T-helper 9 cell (primary cell): ENCODE measurements around the gene PKIB.

Experiments used
- DNase-seq: peaks from one replicate; pipeline ENCODE4 v3.0.0-alpha.2; 2020

Gene PKIB

DNA sequence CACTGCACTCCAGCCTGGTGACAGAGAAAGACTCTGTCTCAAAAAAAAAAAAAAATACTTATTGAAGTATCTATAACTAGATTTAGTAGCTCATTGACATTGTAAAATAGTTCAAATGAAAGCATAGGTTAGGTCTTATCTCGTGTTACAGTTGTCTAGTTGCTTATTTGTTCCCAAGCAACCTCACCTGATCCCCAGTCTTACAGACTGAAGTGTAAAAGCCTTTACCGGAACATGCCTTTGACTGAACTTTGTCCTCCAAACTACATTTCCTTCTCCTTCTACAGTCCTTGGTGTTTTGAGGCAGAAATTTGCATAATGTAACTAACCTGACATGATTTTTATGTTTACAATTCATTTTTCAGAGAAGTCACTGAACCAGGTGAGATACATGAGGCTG, 61.0 kb downstream of the PKIB start:
- DNase-seq, result no peak

DNA sequence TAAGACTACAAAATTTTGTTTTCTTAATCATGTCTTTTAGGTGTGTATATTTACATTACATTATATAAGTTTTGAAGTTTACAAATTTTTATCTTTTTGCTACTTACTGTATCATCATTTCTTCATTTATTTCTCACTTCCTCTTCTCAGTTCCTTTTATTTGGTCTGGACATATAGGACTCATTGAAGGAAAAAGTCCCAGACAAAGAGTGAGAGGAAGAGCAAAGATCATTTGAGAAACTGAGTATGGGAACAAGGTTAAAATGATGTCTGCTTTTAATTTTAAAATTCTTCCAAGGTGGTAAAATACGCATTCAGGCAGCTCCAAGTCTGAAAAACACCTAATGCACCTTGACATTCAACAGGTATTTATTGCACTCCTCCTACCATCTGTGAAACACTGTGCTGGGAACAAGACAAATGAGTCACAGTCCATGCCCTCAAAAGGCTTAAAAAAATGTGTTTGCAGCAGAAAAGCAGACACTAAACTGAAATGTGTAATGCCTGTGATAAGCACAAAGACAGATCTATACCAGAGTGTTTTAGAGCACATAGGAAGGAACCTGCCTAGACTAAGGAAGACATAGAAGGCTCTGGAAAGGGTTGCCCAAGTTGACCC, 63.2 kb downstream of the PKIB start:
- DNase-seq, result no peak

DNA sequence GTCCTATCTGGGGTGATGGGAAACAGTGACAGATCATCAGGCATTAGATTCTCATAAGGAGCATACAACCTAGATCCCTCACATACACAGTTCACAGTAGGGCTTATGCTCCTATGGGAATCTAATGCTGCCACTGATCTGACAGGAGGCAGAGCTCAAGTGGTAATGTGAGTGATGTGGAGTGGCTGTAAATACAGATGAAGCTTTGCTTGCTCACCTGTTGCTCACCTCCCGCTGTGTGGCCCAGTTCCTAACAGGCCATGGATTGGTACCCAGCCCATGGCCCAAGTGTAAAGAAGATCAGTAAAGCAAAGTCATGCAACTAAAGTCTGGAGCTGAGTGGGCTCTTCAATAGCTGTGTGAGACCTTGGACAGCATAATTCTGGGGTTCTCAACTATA, 65.9 kb downstream of the PKIB start:
- DNase-seq, result no peak

DNA sequence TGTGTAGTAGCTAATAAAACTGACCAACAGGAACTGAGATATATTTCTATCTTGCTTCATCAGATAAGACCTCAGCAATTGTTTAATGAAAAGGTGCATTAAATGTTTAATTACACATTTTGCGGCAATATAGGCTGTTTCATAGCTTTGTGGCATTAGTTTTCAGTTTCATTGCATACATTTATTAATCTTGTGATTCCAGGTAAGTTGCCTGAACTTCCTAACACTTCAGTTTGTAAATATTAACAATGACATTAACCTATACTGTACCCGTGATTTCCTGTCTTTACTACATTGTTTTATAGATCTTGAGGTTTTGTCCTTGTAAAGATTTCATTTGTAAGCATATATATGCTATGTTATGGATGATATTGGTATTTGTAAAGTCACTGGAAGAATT, 66.5 kb downstream of the PKIB start:
- no peak for DNase-seq

DNA sequence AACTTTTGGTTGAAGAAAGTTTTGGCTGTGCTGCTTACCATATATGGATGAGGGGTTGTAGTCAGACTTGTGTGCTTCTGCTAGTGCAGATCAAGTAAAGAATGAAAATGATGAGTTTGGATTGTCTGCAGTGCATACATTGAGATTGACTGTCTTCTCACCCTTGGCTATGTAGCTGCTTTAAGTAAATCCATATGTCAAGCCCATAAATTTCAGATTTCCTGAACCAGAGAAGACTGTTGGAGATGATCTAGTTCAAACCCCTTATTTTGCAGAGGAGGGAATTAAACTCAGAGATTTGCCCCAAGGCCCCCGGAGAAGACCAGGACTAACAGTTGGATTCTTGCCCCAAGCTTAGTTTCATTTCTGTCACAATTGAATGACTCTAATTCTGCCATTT, 67.2 kb downstream of the PKIB start:
- DNase-seq, result no peak

DNA sequence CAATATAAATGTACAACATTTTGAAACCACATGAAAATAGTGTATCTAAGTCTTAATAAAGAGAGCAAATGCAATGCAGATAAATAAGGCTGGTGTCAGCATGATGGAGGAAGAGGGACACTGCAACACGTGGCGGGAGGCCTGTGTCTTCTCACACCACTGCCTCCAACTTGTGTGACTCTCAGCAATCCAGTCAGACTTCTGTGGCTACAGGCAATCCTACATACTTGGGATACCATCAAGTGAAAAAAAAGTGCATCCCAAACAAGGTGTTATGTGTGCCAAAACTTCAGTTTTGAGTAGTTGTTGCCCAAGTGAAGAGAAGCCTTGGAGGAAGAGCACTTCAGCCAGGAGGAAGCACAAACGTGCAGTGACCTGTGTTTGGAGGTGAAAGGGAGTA, 68.6 kb downstream of the PKIB start:
- no peak for DNase-seq

DNA sequence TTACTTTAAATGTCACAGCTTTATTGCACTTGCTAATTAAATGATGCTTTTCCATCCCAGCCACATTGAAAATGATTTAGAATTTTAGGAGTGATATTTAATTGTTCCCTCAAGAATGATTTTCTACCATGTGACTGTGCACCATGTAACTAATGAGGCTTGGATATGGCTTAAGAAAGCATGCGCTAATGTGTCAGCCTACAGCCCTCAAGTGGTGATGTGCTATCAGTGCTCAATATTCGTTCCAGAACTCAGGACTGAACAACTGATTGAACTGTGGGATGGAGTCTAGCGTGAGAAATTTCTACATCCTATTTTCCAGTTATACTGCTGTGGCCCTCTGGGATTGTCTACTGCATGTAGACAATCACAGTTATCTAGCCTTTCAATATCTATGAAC, 71.5 kb downstream of the PKIB start:
- DNase-seq, result no peak

DNA sequence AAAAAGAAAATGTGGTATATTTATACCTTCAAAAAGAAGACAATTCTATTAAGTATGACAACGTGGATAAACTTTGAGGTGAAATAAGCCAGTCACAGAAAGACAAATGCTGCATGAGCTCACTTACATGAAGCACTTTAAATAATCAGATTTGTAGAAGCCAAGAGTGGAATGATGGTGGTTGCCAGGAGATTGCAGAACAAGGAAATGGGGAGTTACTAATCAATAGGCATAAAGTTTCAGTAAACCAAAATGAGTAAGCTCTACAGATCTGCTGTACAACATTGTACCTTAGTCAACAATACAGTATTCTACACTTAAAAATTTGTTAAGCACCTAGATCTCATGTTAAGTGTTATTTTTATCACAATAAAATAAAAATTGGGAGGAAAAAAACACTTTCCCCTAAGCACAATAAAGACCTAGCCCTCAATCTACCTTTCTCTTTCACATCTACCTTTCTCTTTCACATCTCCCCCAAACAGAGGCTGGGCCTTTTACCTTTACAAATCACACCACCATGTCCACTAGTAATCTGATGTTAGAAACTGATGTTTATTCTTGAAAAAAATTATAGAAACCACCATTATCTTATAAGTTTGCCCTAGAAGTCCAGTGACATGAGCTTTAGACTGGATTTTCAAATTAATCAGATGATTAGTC, 73.9 kb downstream of the PKIB start:
- no peak for DNase-seq

DNA sequence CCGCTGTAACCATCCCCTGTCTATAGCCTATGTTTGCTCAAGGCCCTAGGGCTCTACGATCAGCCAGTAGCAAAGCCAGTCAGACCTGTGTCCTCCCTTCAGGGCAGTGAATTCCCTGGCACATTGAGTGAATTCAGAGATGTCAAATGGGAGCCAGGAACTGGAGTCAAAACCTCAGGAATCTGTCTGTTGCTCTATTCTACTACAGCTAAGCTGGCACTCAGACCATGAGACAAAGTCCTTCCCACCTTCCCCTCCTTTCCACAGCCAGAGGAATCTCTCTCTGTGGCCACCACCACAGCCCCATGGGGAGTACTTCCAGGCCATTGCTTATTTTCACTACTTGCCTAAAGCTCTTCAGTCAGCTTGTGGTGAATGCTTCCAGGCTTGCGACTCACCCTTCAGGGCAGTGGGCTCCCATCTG, 82.0 kb downstream of the PKIB start:
- no peak for DNase-seq

DNA sequence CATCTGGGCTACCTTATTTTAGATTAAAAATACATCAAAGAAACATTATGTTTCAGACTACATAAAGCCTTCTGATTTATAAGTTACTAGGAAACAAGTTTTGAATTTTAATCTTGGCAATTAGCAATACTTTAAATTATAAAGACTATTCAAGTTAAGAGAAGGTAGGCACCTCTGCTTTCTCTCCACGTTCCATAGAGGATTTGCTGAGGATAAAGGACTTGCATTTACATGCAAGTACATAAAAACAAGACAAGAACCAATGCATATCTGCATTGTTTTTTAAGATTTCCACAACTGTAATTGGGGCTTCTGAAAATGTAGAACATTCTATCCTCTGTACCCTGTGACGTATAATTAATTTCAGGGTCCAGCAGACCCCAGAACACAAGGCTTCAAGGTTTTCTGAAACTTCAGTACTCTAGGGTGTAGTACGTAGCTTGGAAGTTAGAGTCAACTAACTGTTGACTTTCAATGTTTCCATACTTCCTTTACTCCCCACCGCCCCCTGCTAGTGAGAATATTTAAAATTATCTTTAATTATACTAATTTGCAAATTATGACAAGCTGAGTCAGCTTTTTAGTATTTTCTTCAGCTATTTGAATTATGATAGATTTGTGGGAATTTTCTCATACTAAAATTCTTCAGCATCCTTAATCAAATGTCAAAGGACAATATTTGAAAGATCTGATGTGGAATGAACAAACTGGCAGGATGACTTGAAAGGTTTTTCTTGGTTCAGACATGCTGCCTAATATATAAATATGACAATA, 82.8 kb downstream of the PKIB start:
- DNase-seq, result no peak

DNA sequence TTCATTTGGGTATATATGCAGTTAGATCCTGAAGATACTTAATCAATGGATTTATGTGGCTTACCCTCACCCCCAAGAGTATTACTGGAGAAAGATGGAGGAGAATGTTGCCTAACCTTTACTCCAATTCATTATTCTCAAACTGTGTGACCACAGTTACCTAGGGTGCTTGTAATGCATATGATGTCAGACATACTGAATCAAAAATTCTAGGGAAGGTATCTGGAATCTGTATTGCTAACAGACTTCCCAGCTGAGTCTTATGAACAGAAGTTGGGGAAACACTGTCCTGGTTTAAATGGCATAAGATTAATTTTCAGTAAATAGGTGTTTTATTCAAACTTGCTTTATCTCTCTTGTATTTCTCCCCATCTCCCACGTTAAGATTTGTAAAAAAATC, 83.9 kb downstream of the PKIB start:
- no peak for DNase-seq

DNA sequence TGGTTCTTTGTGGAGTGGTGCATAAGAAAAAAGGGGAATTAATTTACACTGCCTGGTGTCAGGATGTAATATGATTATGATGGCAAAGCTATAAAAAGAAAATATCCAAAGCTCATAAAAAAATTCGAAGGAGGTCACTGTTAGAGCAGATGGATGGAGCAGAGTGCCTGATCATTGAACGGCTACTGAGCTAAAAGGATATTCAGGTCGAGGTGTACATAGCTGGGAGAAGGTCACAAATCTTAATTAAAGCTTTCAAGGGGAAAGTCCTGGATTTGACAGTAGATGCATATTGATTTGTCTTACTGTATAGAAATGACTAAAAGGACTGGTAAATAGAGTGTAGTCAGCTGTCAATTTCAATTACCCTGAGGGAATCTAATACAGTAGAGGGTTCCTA, 84.4 kb downstream of the PKIB start:
- no peak for DNase-seq

DNA sequence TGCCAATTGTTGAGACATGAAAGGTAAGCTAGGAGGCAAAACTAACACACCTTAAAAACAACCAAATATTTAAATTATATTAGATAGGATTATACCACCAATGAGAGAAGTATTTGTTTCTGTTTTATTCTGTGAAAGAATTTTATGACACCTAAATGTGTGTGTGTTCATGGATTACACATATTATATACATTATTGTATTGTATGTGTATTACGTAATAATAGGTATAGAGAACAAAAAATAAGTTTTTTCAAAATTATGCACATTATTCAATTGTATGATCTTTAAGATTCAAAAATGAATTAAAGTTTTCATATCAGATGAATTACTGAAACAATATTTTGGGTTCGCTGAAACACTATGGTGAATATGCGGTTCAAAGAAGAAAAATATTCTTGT, 85.0 kb downstream of the PKIB start:
- no peak for DNase-seq

DNA sequence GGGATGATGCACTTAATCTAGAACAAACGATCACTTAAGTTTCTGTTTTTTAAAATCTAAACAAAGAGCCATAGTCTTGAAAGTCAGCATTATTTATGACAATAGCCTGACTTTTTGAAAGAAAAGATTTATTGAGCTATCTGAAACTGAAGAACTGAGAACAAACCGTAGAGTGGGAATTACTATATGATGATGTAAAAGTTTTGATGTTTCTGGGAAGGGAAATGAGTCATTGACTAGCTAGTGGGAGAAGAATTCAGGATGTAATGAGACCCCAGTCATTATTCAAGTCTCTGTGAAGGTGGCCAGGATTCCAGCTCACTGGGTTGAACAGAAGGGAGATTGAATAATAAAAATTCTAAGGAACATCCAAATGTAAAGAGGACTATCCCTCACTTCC, 85.9 kb downstream of the PKIB start:
- DNase-seq, result no peak

DNA sequence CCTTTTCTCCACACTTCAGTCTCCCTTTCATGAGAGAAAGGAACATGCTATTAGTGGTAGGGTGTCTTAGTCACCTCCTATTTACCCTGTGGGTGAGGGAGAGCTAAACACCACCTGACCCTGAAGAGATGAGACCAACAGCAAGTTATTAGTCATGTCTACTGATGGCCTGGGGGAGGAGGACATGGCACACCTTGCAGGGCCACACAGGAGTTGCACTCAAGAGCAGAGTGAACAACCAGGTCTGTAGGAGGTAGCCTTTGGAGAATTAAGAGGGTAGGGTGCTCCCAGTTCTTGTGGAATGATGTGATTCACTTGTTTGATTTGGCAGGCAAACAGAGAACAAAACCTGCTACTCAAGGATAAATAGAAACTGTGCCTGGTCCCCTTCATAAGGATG, 86.6 kb downstream of the PKIB start:
- no peak for DNase-seq

DNA sequence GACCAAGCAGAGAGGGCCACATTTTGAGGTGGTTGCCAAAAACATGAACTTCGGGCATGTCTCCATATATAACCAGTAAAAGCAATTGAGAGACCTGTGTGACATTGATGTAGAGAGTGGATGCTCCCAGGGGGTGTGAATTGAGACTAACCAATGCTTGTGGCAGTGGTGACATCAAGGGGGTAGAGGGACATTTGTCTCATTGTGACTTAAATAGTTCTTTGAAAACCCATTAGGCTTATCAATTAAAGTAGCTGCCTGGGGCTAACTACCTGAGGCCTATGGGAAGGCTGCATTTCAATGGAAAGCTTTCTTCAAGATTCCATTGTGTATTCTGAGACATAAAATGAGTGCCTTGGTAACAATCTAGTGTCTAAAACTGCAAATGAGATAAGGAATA, 87.3 kb downstream of the PKIB start:
- no peak for DNase-seq

DNA sequence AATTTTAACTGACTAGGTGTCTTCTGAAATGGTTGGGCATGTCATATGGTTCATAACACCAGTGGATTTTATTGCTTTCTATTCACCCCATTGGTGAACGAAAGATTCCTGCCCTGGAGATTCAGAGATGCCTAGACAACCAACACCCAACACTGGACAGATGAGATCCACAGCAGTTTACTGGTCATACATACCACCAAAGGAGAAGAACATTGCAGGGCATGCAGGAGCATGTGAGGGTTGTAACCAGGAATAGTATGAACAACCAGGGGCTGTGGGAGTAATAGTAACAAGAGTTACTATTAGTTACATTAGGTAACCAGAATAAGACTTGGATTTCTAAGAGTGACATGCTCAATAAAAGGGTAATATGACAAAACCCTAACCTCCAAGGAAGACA, 91.5 kb downstream of the PKIB start:
- DNase-seq, result no peak

DNA sequence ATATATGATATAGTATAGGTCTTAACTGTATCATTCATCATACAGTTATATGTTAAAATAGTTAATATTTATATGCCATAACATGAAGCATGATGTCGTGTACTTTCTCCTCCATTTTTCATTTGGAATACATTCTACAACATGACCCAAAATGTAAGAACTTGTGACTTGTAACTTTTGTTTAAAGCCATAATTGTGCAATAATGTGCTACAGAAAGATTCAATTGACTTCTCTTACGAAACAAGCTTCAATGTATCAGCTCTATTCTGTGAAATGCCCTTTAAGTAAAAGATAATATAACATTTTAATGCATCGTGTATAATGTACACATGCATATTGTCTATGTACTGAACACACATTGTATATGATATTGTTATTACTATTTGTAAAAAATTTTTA, 92.6 kb downstream of the PKIB start:
- DNase-seq, result no peak

DNA sequence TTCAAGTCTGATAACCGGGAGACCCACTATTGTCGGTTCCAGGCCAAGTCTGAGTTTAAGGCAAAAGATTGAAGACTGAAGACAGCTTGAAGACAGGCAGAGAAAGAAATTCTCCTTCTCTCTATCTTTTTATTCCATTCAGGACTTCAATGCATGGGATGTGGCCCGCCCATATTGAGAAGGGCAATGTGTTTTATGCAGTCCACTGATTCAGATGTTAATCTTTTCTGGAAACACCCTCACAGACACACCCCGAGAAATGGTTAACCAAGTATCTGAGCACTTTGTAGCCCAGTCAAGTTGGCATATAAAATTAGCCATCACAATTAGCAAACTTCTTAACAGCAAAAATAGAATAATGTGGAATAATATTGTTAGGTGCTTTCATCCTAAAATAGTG, 93.9 kb downstream of the PKIB start:
- DNase-seq, result no peak

DNA sequence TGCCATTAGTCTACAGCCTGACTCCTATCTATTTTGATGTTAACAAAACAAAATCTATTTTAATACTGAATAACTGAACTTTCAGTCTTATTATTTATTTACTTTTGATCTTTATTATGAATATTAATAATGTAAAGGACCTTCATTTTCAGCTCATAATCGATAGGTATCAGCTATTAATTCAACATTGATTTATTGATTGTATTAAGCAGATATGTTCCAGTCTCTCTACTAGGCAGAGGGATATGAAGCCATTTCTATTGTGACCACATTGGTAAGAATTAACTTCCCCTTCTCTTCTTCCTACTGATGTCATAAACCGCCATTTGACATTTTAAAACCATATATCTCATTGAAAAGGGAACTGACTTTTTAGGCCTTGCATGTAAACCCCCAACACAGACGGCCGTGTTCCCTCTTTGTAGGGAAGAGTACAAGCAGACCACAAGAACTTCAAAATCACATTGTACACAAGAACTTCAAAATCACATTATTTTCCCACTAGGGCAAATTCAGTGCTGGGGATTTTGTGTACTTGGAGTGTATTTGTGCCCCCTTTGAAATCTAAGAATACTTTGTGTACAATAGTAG, 99.8 kb downstream of the PKIB start:
- no peak for DNase-seq

DNA sequence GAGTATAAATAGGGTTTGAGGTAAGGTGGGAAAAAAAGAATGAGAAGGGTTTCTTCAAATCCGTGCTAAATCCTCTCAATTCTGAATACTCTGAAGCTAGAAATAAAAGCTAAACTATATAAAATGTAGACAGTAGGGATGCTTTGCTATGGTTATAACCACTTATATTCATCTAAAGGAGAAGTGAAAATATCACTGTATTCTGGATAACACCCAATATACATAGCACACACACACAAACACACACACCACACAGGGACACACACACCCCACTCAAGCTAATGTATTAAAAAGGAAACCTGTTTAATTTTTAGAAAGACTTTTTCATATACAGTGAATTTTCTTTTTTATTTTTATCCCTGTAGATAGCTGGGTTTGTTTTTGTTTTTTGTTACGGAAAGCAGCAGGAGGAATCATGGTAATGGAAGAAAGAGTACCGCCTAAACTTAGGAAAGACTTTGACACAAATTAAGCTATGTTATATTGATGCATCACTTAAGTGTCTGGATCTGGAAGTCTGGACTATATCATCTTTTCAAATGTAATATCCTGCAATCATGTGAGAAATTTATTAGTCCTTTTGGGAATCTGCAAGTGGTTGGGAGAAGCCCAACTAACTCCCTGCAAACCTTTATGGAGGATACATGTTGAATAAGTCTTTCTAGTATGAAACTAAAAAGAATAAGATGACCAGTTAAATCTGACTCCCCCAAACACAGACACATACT, 100.9 kb downstream of the PKIB start:
- no peak for DNase-seq

DNA sequence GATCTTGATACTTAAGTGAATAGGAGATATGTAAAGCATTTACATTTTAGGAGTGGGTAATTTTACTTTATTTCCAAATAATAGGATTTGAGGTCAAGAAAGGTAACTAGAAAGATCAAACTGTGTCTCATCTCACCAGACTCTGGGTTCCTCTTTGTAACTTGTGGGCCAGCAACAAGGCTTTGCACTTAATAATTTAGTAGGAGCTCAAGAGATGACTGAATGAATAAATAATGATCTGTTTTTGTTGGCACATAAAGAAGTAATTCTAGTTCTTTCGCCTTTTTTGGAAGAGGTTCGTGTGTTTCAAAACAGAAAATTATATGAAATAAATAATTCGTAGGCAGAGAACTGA, 101.9 kb downstream of the PKIB start:
- DNase-seq, result no peak

DNA sequence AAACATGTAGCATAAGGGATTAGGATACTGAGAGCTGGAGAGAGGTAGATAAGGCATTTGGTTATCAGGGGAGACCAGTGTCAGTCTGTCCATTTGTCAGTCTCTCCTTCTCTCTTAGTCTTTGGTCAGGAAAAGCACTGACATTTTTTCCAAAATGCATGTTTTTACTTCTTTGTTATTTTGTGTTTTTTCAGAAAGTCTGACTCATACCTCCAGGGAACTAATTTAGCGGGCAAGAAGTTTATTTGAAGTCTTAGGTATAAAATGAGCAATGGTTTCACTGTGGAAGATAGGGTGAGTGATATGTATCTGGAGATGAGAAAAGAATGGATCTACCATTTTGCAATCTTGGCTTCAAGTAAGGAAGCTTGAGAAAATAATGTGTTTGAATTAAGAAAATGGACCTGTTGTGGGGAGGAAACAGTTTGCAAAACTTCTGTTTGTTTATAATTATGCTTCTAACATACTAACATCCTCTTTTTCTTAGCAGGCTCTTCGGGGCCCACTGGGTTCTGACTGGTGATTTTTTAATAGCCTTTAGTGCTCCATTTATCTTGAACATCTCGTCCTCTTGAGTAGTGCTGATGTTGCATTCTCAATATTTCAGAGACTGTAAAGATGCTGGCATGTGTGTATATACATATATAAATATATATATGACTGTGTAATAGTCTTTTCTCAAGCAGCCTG, 102.4 kb downstream of the PKIB start:
- DNase-seq, result no peak
